Measurements from ENCODE around the gene ICOS. TPM values are rescaled to one million over a fixed set of nuclear protein-coding genes. Genes with fewer than 3 reads are reported as not detected.
"Not testable (repeated sequence)": the region's sequence is repeated elsewhere in the genome, so short reads cannot be mapped to it uniquely, and the experiment has no call there.

The ICOS gene
- total and polyA plus RNA-seq, 2 donors (not counting 3 experiments of a cell fraction or from before 2014, with no cell fraction given): not detected

- BruUV-seq (replicated peaks): no TSS peak
- dilution Hi-C loops (cut with MboI; ENCODE audit: extremely low pct_ligation_motif_present, low sequenced_read_pairs): no loop called here
- POLR2A ChIA-PET: no interaction called here
- Histone ChIP-seq H3K27ac (ENCODE audit: insufficient read depth, low read depth, low read length) (no peak overlapping the region), H3K9me3 (replicated peaks; ENCODE audit: control insufficient read depth, insufficient read depth, low read length) (no peaks in the 10 kb centered on the region), H3K27me3 (ENCODE audit: control insufficient read depth in 2 of 2, insufficient read depth in 2 of 2, low read length in 2 of 2) (peaks cover 4 to 12% of the 10 kb centered on the region in 2 experiments), H4K20me1 (replicated peaks; ENCODE audit: control insufficient read depth, extremely low read depth, insufficient read depth, low read length) (no peaks in the 10 kb centered on the region), H3K9me1 (replicated peaks; ENCODE audit: control insufficient read depth, extremely low read depth, insufficient read depth, low read length) (no peaks in the 10 kb centered on the region), H2AFZ (ENCODE audit: low read depth, low read length) (no peak overlapping the region), H3K4me2 (ENCODE audit: insufficient read depth, low read length) (no peak overlapping the region), H3K4me1 (ENCODE audit: control insufficient read depth, extremely low read depth, insufficient read depth, low read length) (no peaks in the 10 kb centered on the region), H3K36me3 (ENCODE audit: control insufficient read depth in 2 of 2, extremely low read depth in 1 of 2, insufficient read depth in 2 of 2, low read length in 2 of 2) (no peaks in the 10 kb centered on the region), H3K9ac (replicated peaks; ENCODE audit: extremely low read depth, insufficient read depth, low read length) (no peak overlapping the region), H3K4me3 (replicated peaks in 1 of 3; ENCODE audit: insufficient read depth in 1 of 3, low read depth in 1 of 3, low read length in 3 of 3) (no peak overlapping the region), H3K79me2 (ENCODE audit: control insufficient read depth, insufficient read depth, low read length) (no peaks in the 10 kb centered on the region)
- FAIRE-seq: no peak
- no peak for DNase-seq (ENCODE audit: low read depth, low spot score)
- CTCF ChIA-PET: interaction anchor here (0.9 kb wide), 1 partner anchor 18 kb away, joined by 3 read pairs; no protein-coding TSS in a partner anchor
- intact Hi-C loops (cut with micrococcal nuclease): no loop called here
- TF ChIP-seq MYC (IDR thresholded peaks at IDR 0.05; ENCODE audit: low read depth, low read length) (no peak), GATA2 (IDR thresholded peaks at IDR 0.05; ENCODE audit: insufficient read depth, insufficient read length, low read depth, low read length) (no peak), POLR2A (IDR thresholded peaks at IDR 0.05; ENCODE audit: low read depth, low read length) (no peak), POLR2AphosphoS5 (IDR thresholded peaks at IDR 0.05; ENCODE audit: insufficient read depth, low read depth, low read length) (no peak), FOS (IDR thresholded peaks at IDR 0.05; ENCODE audit: borderline replicate concordance, insufficient read depth, low read length) (no peak), JUN (IDR thresholded peaks at IDR 0.05; ENCODE audit: borderline replicate concordance, insufficient read depth, insufficient read length, low read depth) (no peak), MAX (IDR thresholded peaks at IDR 0.05; ENCODE audit: insufficient read depth, insufficient read length) (no peak)
- TF ChIP-seq, protein P1, sequence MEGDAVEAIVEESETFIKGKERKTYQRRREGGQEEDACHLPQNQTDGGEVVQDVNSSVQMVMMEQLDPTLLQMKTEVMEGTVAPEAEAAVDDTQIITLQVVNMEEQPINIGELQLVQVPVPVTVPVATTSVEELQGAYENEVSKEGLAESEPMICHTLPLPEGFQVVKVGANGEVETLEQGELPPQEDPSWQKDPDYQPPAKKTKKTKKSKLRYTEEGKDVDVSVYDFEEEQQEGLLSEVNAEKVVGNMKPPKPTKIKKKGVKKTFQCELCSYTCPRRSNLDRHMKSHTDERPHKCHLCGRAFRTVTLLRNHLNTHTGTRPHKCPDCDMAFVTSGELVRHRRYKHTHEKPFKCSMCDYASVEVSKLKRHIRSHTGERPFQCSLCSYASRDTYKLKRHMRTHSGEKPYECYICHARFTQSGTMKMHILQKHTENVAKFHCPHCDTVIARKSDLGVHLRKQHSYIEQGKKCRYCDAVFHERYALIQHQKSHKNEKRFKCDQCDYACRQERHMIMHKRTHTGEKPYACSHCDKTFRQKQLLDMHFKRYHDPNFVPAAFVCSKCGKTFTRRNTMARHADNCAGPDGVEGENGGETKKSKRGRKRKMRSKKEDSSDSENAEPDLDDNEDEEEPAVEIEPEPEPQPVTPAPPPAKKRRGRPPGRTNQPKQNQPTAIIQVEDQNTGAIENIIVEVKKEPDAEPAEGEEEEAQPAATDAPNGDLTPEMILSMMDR (IDR thresholded peaks at IDR 0.05; ENCODE audit: extremely low read depth in 1 of 2, insufficient read depth in 1 of 2, low read depth in 1 of 2, low read length in 2 of 2): no peak
These were observed 24.2 kb downstream of the ICOS start for GRCh38 chr2:203960811-203961210.

- H3K79me2 ChIP-seq (ENCODE audit: control insufficient read depth, insufficient read depth, low read length); H3K4me2 ChIP-seq (ENCODE audit: insufficient read depth, low read length); H3K9me3 ChIP-seq (replicated peaks; ENCODE audit: control insufficient read depth, insufficient read depth, low read length); DNase-seq (ENCODE audit: low read depth, low spot score); H3K27ac ChIP-seq (ENCODE audit: insufficient read depth, low read depth, low read length); H2AFZ ChIP-seq (ENCODE audit: low read depth, low read length); CTCF ChIA-PET; POLR2A ChIA-PET; BruUV-seq (replicated peaks); H3K9me1 ChIP-seq (replicated peaks; ENCODE audit: control insufficient read depth, extremely low read depth, insufficient read depth, low read length); H3K27me3 ChIP-seq (ENCODE audit: control insufficient read depth in 2 of 2, insufficient read depth in 2 of 2, low read length in 2 of 2); H4K20me1 ChIP-seq (replicated peaks; ENCODE audit: control insufficient read depth, extremely low read depth, insufficient read depth, low read length); FAIRE-seq; H3K4me1 ChIP-seq (ENCODE audit: control insufficient read depth, extremely low read depth, insufficient read depth, low read length); dilution Hi-C loops (cut with MboI; ENCODE audit: extremely low pct_ligation_motif_present, low sequenced_read_pairs); H3K4me3 ChIP-seq (replicated peaks in 1 of 3; ENCODE audit: insufficient read depth in 1 of 3, low read depth in 1 of 3, low read length in 3 of 3); H3K36me3 ChIP-seq (ENCODE audit: control insufficient read depth in 2 of 2, extremely low read depth in 1 of 2, insufficient read depth in 2 of 2, low read length in 2 of 2); intact Hi-C loops (cut with micrococcal nuclease); H3K9ac ChIP-seq (replicated peaks; ENCODE audit: extremely low read depth, insufficient read depth, low read length): not testable (repeated sequence)
These were observed 28.6 kb downstream of the ICOS start for GRCh38 chr2:203965190-203965589.
